HepG2 (cell line): ENCODE results near the gene ATR. TPM values are rescaled to one million over a fixed set of nuclear protein-coding genes. Genes with fewer than 3 reads are reported as not detected.

ENCODE experiments used
- FOXA3 ChIP-seq: IDR thresholded peaks from 2 replicates; pipeline ENCODE4 v1.6.1; 2016; ENCODE audit warnings: missing genetic modification reagents, missing compliant biosample characterization
- GLI4 ChIP-seq: sonication (generic); formaldehyde crosslinking; IDR thresholded peaks from 2 replicates; pipeline ENCODE4 v1.5.1; 2020; ENCODE audit warnings: missing genetic modification reagents, mild to moderate bottlenecking, moderate library complexity, borderline replicate concordance
- HOXA3 ChIP-seq: sonication (generic); formaldehyde crosslinking; IDR thresholded peaks from 2 replicates; pipeline ENCODE4 v1.5.0; 2020; ENCODE audit warnings: missing genetic modification reagents
- HOXD1 ChIP-seq: sonication (generic); formaldehyde crosslinking; IDR thresholded peaks from 2 replicates; pipeline ENCODE4 v1.5.0; 2020; ENCODE audit warnings: missing genetic modification reagents
- NCOR1 ChIP-seq: fragments of 200-600 bp; sonication (generic); IDR thresholded peaks from 2 replicates; pipeline ENCODE4 v1.7.0; 2017; ENCODE audit warnings: antibody characterized with exemption, low read length, borderline replicate concordance
- NPAS2 ChIP-seq: sonication (generic); formaldehyde crosslinking; IDR thresholded peaks from 2 replicates; pipeline ENCODE4 v1.8.0; 2022; ENCODE audit warnings: mild to moderate bottlenecking, missing genetic modification reagents, borderline replicate concordance
- SMARCE1 ChIP-seq: fragments of 450-650 bp; IDR thresholded peaks from 2 replicates; pipeline ENCODE4 v1.6.1; 2017; ENCODE audit warnings: borderline replicate concordance
- SMC3 ChIP-seq: IDR thresholded peaks from 2 replicates; pipeline ENCODE4 v1.6.1; 2011; ENCODE audit warnings: low read length, improper control_type of control experiment
- STAG1 ChIP-seq: sonication (generic); formaldehyde crosslinking; IDR thresholded peaks from 2 replicates; pipeline ENCODE4 v1.4.0; 2020; ENCODE audit warnings: missing genetic modification reagents
- SUZ12 ChIP-seq: fragments of 150-350 bp; IDR thresholded peaks from 2 replicates; pipeline ENCODE4 v1.6.1; 2014; ENCODE audit warnings: low read depth, low read length
- ZEB1 ChIP-seq: IDR thresholded peaks from 2 replicates; pipeline ENCODE4 v1.6.1; 2012; ENCODE audit warnings: mild to moderate bottlenecking, low read depth, inconsistent platforms; ENCODE audit not compliant: insufficient replicate concordance
- ZNF124 ChIP-seq: sonication (generic); formaldehyde crosslinking; IDR thresholded peaks from 2 replicates; pipeline ENCODE4 v1.4.0; 2020; ENCODE audit warnings: missing genetic modification reagents
- ZNF234 ChIP-seq: sonication (generic); formaldehyde crosslinking; conservative IDR thresholded peaks from 2 replicates; pipeline ENCODE4 v1.5.1; 2020; ENCODE audit warnings: mild to moderate bottlenecking, missing genetic modification reagents
- ZNF703 ChIP-seq: sonication (generic); formaldehyde crosslinking; IDR thresholded peaks from 2 replicates; pipeline ENCODE4 v1.5.1; 2020; ENCODE audit warnings: missing genetic modification reagents, mild to moderate bottlenecking, moderate library complexity, borderline replicate concordance
- ZNF784 ChIP-seq: sonication (generic); formaldehyde crosslinking; IDR thresholded peaks from 2 replicates; pipeline ENCODE4 v1.5.1; 2020; ENCODE audit warnings: missing genetic modification reagents, mild to moderate bottlenecking, borderline replicate concordance
- ZNF790 ChIP-seq: sonication (generic); formaldehyde crosslinking; IDR thresholded peaks from 2 replicates; pipeline ENCODE4 v1.8.0; 2022; ENCODE audit warnings: missing genetic modification reagents, mild to moderate bottlenecking, borderline replicate concordance
- polyA plus RNA-seq, 8 experiments: library from polyadenylated mRNA; depleted of rRNA in 3 of 8; stranded (reverse) in 7 of 8; unstranded in 1 of 8; fragments of >200 nt; fragmentation: Illumina TruSeq in 4 of 8; extraction: Trizol in 4 of 8; gene quantifications; 2 replicates each; pipeline versions ENCODE4 v1.2.1 to v1.2.3, GENCODE V29; 2011 to 2016; ENCODE audit warnings: low read depth in 4 of 8, missing spikeins in 1 of 8, mixed read lengths in 1 of 8; ENCODE audit not compliant: insufficient read depth in 1 of 8
- total RNA-seq, 5 experiments: library from RNA; depleted of rRNA; stranded (reverse); fragments of >200 nt; fragmentation: Illumina TruSeq; extraction: Trizol; gene quantifications; 2 replicates each; pipeline ENCODE4 v1.2.3, GENCODE V29; 2016; ENCODE audit warnings: low read depth in 1 of 5
- TF ChIP-seq, protein P1 (sequence below), 2 experiments: sonication (generic) in 1 of 2; formaldehyde crosslinking in 1 of 2; IDR thresholded peaks; 2 replicates each; pipeline versions ENCODE4 v1.4.0 to v1.6.1; 2016 to 2020; ENCODE audit warnings: borderline replicate concordance in 1 of 2, low read depth in 1 of 2, mild to moderate bottlenecking in 1 of 2, missing genetic modification reagents in 1 of 2
- TF ChIP-seq, protein P2 (sequence below): sonication (generic); formaldehyde crosslinking; IDR thresholded peaks from 2 replicates; pipeline ENCODE4 v1.5.0; 2020; ENCODE audit warnings: missing genetic modification reagents
- TF ChIP-seq, protein P3 (sequence below): sonication (generic); formaldehyde crosslinking; conservative IDR thresholded peaks from 2 replicates; pipeline ENCODE4 v1.8.0; 2022; ENCODE audit warnings: mild to moderate bottlenecking, moderate library complexity, missing genetic modification reagents

The ATR gene
- total and polyA plus RNA-seq, 2 of the 13 experiments (the other 11 are each of a cell fraction or from before 2014, with no cell fraction given), result 6.6 to 17.0 TPM

- TF ChIP-seq FOXA3 (CRISPR knock-in tag) (peak; percentile 42; the same call in 1 of the 2 replicates), ZNF790 (CRISPR knock-in tag) (no peak), NPAS2 (CRISPR knock-in tag) (no peak), ZEB1 (no peak), ZNF124 (CRISPR knock-in tag) (peak; percentile 69), HOXD1 (CRISPR knock-in tag) (no peak; the same call in 1 of the 2 replicates), SMC3 (0 out of 2 replicates have a peak, but pooled peaks have one; percentile 6), ZNF784 (CRISPR knock-in tag) (peak; percentile 87; the same call in 1 of the 2 replicates), ZNF234 (CRISPR knock-in tag) (no peak), STAG1 (CRISPR knock-in tag) (0 out of 2 replicates have a peak, but pooled peaks have one; percentile 2), ZNF703 (peak; percentile 23; the same call in 1 of the 2 replicates), SUZ12 (no peak), NCOR1 (no peak), SMARCE1 (no peak), HOXA3 (CRISPR knock-in tag) (peak; percentile 81), GLI4 (CRISPR knock-in tag) (0 out of 2 replicates have a peak, but pooled peaks have one; percentile 68)
- TF ChIP-seq, protein P1, sequence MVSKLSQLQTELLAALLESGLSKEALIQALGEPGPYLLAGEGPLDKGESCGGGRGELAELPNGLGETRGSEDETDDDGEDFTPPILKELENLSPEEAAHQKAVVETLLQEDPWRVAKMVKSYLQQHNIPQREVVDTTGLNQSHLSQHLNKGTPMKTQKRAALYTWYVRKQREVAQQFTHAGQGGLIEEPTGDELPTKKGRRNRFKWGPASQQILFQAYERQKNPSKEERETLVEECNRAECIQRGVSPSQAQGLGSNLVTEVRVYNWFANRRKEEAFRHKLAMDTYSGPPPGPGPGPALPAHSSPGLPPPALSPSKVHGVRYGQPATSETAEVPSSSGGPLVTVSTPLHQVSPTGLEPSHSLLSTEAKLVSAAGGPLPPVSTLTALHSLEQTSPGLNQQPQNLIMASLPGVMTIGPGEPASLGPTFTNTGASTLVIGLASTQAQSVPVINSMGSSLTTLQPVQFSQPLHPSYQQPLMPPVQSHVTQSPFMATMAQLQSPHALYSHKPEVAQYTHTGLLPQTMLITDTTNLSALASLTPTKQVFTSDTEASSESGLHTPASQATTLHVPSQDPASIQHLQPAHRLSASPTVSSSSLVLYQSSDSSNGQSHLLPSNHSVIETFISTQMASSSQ (IDR thresholded peaks at IDR 0.05; ENCODE audit: low read depth), result no peak; the same call in 1 of the 2 replicates
- TF ChIP-seq, protein P1 (CRISPR knock-in tag; IDR thresholded peaks at IDR 0.05; ENCODE audit: borderline replicate concordance), result peak; percentile 45; the same call in 1 of the 2 replicates
- TF ChIP-seq, protein P2, sequence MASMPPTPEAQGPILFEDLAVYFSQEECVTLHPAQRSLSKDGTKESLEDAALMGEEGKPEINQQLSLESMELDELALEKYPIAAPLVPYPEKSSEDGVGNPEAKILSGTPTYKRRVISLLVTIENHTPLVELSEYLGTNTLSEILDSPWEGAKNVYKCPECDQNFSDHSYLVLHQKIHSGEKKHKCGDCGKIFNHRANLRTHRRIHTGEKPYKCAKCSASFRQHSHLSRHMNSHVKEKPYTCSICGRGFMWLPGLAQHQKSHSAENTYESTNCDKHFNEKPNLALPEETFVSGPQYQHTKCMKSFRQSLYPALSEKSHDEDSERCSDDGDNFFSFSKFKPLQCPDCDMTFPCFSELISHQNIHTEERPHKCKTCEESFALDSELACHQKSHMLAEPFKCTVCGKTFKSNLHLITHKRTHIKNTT, result no peak
- TF ChIP-seq, protein P3, sequence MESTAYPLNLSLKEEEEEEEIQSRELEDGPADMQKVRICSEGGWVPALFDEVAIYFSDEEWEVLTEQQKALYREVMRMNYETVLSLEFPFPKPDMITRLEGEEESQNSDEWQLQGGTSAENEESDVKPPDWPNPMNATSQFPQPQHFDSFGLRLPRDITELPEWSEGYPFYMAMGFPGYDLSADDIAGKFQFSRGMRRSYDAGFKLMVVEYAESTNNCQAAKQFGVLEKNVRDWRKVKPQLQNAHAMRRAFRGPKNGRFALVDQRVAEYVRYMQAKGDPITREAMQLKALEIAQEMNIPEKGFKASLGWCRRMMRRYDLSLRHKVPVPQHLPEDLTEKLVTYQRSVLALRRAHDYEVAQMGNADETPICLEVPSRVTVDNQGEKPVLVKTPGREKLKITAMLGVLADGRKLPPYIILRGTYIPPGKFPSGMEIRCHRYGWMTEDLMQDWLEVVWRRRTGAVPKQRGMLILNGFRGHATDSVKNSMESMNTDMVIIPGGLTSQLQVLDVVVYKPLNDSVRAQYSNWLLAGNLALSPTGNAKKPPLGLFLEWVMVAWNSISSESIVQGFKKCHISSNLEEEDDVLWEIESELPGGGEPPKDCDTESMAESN, result peak; percentile 63
Observed at GRCh38 chr3:142447852-142448823, 130.4 kb downstream of the ATR start, which contains the start of gene XRN1 (continued).
